Tibial nerve (tissue), 4 donors: ENCODE measurements around the gene GABBR2. TPM values are rescaled to one million over a fixed set of nuclear protein-coding genes. Genes with fewer than 3 reads are reported as not detected.

Experiments used
- DNase-seq, 2 donors: peaks; one replicate each; pipeline ENCODE4 v3.0.0-alpha.2; 2019; ENCODE audit warnings: low spot score in 2 of 2
- H3K27ac ChIP-seq, 4 donors: fragments of 200-600 bp; sonication (generic) in 3 of 4; one replicate each; pipeline ENCODE4 v1.5.1; 2017 to 2019; ENCODE audit warnings: mild to moderate bottlenecking in 1 of 4
- H3K27me3 ChIP-seq, 2 donors: fragments of 200-600 bp; sonication (generic) in 1 of 2; one replicate each; pipeline versions ENCODE4 v1.5.1 to v1.6.0; 2017 to 2019
- H3K36me3 ChIP-seq, 3 donors: fragments of 200-600 bp; sonication (generic); one replicate each; pipeline ENCODE4 v1.5.1; 2018 to 2019
- H3K4me1 ChIP-seq, 4 donors: fragments of 200-600 bp; sonication (generic) in 3 of 4; one replicate each; pipeline ENCODE4 v1.5.1; 2017 to 2019
- H3K4me3 ChIP-seq, 4 donors: fragments of 200-600 bp; sonication (generic) in 3 of 4; one replicate each; pipeline ENCODE4 v1.5.1; 2017 to 2019; ENCODE audit warnings: mild to moderate bottlenecking in 1 of 4, moderate library complexity in 1 of 4
- H3K9me3 ChIP-seq, 4 donors: fragments of 200-600 bp; sonication (generic) in 3 of 4; one replicate each; pipeline ENCODE4 v1.5.1; 2017 to 2019
- EP300 ChIP-seq, 2 donors: sonication (generic); formaldehyde crosslinking; IDR thresholded peaks; one replicate each; pipeline ENCODE4 v1.6.1; 2017; ENCODE audit warnings: antibody characterized with exemption in 2 of 2, mild to moderate bottlenecking in 1 of 2
- POLR2A ChIP-seq, 2 donors: fragments of 450-650 bp; IDR thresholded peaks; one replicate each; pipeline ENCODE4 v1.6.1; 2017; ENCODE audit warnings: antibody characterized with exemption in 2 of 2, mild to moderate bottlenecking in 2 of 2, moderate library complexity in 2 of 2
- WGBS, 2 donors: methylation state at CpG; one replicate each; pipeline ENCODE4 v1.1.5; 2018; 5-methylcytosine and 5-hydroxymethylcytosine counted together
- total RNA-seq, 4 donors: library from RNA; depleted of rRNA; stranded (reverse); fragments of >200 nt; gene quantifications; one replicate each; pipeline ENCODE4 v1.1.0, GENCODE V29; 2016
- TF ChIP-seq, protein P1 (sequence below), 5 experiments: fragments of 200-600 bp in 3 of 5; fragments of 450-650 bp in 2 of 5; sonication (generic) in 3 of 5; IDR thresholded peaks; one replicate each; pipeline ENCODE4 v1.5.1; 2016 to 2019; ENCODE audit warnings: antibody characterized with exemption in 5 of 5, mild to moderate bottlenecking in 3 of 5, moderate library complexity in 2 of 5

Gene GABBR2
- total RNA-seq, 4 donors from 2014 or later = 0.20 to 0.22 TPM; not detected in 2

DNA sequence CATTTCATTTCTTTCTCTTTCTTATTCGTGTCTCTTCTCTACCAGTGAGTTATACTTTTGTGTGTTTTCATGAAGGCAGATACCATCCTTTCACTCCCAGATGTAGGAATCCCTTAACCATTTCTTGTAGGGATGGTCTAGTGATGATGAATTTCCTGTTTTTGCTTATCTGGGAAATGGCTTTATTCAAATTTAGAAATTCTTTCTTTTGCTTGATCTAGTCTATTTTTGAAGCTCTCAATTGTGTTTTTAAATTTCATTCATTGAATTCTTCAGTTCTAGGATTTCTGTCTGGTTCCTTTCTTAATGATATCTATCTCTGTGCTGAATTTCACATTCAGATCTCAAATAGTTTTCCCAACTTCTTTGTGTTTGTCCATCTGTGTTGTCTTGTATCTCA, 357.4 kb downstream of the GABBR2 start:
- TF ChIP-seq POLR2A (IDR thresholded peaks at IDR 0.05) = no peak
- no peak for TF ChIP-seq EP300 (IDR thresholded peaks at IDR 0.05)
- TF ChIP-seq, protein P1, sequence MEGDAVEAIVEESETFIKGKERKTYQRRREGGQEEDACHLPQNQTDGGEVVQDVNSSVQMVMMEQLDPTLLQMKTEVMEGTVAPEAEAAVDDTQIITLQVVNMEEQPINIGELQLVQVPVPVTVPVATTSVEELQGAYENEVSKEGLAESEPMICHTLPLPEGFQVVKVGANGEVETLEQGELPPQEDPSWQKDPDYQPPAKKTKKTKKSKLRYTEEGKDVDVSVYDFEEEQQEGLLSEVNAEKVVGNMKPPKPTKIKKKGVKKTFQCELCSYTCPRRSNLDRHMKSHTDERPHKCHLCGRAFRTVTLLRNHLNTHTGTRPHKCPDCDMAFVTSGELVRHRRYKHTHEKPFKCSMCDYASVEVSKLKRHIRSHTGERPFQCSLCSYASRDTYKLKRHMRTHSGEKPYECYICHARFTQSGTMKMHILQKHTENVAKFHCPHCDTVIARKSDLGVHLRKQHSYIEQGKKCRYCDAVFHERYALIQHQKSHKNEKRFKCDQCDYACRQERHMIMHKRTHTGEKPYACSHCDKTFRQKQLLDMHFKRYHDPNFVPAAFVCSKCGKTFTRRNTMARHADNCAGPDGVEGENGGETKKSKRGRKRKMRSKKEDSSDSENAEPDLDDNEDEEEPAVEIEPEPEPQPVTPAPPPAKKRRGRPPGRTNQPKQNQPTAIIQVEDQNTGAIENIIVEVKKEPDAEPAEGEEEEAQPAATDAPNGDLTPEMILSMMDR (IDR thresholded peaks at IDR 0.05) = no peak
- H3K4me1 ChIP-seq = no peaks in the 10 kb centered on the region
- H3K4me3 ChIP-seq = no peak overlapping the region
- no peaks in the 10 kb centered on the region for H3K27me3 ChIP-seq
- H3K9me3 ChIP-seq = peaks cover 0 to 26% (median 2%) of the 10 kb centered on the region in 4 donors
- DNase-seq = no peak
- no peak overlapping the region for H3K27ac ChIP-seq
- WGBS, 2 donors = 0% methylated on average over 1 of the region's 1 CpG
- H3K36me3 ChIP-seq = no peaks in the 10 kb centered on the region

DNA sequence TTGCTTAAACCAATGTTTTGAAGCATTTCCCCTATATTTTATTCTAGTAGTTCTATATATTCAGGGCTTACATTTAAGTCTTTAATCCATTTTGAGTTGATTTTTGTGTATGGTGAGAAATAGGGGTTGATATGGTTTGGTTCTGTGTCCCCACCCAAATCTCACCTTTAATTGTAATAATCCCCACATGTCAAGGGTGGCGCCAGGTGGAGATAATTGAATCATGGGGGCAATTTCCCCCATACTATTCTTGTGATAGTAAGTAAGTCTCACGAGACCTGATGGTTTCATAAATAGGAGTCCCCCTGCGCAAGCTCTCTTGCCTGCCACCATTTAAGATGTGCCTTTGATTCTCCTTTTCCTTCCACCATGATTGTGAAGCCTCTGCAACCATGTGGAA, 361.1 kb downstream of the GABBR2 start:
- no peaks in the 10 kb centered on the region for H3K4me1 ChIP-seq
- H3K27ac ChIP-seq = no peak overlapping the region
- H3K36me3 ChIP-seq = no peaks in the 10 kb centered on the region
- H3K27me3 ChIP-seq = no peaks in the 10 kb centered on the region
- no peak for DNase-seq
- 86 to 92% methylated on average over 3 of the region's 3 CpGs for WGBS, 2 donors
- no peak overlapping the region for H3K4me3 ChIP-seq
- peaks cover 0 to 25% (median 2%) of the 10 kb centered on the region in 4 donors for H3K9me3 ChIP-seq
- no peak for TF ChIP-seq EP300 (IDR thresholded peaks at IDR 0.05)
- TF ChIP-seq, protein P1 (IDR thresholded peaks at IDR 0.05) = no peak
- TF ChIP-seq POLR2A (IDR thresholded peaks at IDR 0.05) = no peak

DNA sequence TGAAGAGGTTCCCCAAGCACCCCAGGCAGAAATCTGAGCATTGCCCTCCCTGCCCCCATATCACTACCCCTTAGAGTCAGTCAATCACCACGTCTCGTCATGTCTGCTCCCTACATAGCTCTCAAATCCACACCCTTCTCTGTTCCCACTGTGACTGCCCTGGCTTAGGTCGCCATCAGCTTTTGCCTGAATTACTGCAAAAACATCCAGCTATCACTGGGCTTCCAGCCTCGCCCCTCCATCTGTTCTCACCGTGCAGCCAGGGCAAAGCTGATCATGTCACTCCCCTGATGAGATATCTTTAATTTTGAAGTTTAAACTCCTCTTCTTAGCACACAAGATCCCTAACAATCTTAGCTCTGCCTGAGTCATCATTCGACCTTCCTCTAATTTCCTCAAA, 363.7 kb downstream of the GABBR2 start:
- no peak overlapping the region for H3K27ac ChIP-seq
- H3K4me1 ChIP-seq = no peaks in the 10 kb centered on the region
- TF ChIP-seq, protein P1 (IDR thresholded peaks at IDR 0.05) = no peak
- no peak for TF ChIP-seq EP300 (IDR thresholded peaks at IDR 0.05)
- no peak for TF ChIP-seq POLR2A (IDR thresholded peaks at IDR 0.05)
- H3K36me3 ChIP-seq = no peaks in the 10 kb centered on the region
- no peaks in the 10 kb centered on the region for H3K27me3 ChIP-seq
- peaks cover 0 to 2% (median 0%) of the 10 kb centered on the region in 4 donors for H3K9me3 ChIP-seq
- DNase-seq = no peak
- WGBS, 2 donors = 61 to 66% methylated on average over 6 of the region's 6 CpGs
- no peak overlapping the region for H3K4me3 ChIP-seq

DNA sequence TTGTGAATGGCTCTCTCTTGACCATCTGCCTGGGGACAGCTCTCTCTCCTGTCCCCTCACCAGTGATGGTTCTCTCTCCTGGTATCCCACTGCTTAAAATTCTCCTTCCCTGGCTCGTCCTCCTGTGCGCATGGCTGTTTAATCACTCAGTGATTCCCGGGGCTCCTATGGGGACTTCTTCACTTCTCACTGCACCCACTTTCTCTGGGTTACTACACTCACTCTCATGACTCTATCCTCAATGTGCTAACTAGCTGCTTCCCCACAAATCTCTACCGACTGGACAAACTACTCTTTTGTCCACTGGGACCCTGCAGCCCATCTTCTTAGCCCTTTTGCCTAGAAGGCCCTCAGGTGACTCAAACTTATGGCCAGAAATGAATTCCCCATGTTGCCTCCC, 364.2 kb downstream of the GABBR2 start:
- H3K36me3 ChIP-seq = no peaks in the 10 kb centered on the region
- no peak for TF ChIP-seq POLR2A (IDR thresholded peaks at IDR 0.05)
- TF ChIP-seq EP300 (IDR thresholded peaks at IDR 0.05) = no peak
- 66 to 75% methylated on average over 4 of the region's 4 CpGs for WGBS, 2 donors

DNA sequence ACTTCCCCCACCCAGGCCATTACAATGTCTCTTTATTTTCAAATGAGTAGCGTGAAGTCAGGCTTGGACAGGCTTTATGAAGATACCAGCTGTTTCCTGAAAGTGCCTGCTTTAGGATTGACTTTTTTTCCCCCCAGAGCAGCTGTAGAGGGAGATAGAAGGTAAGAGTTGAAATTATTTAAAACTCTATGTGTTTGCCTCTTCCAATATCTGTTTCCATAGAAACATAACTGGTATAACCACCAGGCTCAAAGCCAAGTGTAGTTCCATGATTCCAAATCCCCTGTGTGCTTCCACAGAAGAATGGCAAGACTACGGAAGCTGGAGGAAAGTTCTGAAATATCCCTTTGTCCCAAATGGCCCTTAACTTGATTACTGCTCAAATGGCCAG, 365.9 kb downstream of the GABBR2 start:
- DNase-seq = no peak
- 25 to 29% methylated on average over 2 of the region's 2 CpGs for WGBS, 2 donors

More for the DNA sequence above, 364.2 kb downstream of the GABBR2 start:
- Histone ChIP-seq H3K27ac (no peak overlapping the region), H3K27me3 (no peaks in the 10 kb centered on the region), H3K4me3 (no peak overlapping the region), H3K9me3 (peaks cover 0 to 6% (median 0%) of the 10 kb centered on the region in 4 donors), H3K4me1 (no peaks in the 10 kb centered on the region)
- DNase-seq = no peak

More for the DNA sequence above, 365.9 kb downstream of the GABBR2 start:
- Histone ChIP-seq H3K4me3 (no peak overlapping the region), H3K27me3 (no peaks in the 10 kb centered on the region), H3K4me1 (no peaks in the 10 kb centered on the region), H3K27ac (no peak overlapping the region), H3K36me3 (no peaks in the 10 kb centered on the region), H3K9me3 (peaks cover 0 to 16% (median 0%) of the 10 kb centered on the region in 4 donors)
- TF ChIP-seq, protein P1 (IDR thresholded peaks at IDR 0.05) = no peak
- no peak for TF ChIP-seq POLR2A (IDR thresholded peaks at IDR 0.05)
- no peak for TF ChIP-seq EP300 (IDR thresholded peaks at IDR 0.05)
